Measurements from ENCODE around the gene TRMT1L.

- no peak for TF ChIP-seq POLR2A (IDR thresholded peaks at IDR 0.05)
- no peak for TF ChIP-seq CTCF (IDR thresholded peaks at IDR 0.05)
- no peak for TF ChIP-seq EP300 (IDR thresholded peaks at IDR 0.05)
These were observed 65.3 kb downstream of the TRMT1L start for GRCh38 chr1:185091480-185091879.

Measured in ovary (tissue), 3 donors.